GM23338 (cell line): ENCODE data around the gene OR52W1. TPM values are rescaled to one million over a fixed set of nuclear protein-coding genes. Genes with fewer than 3 reads are reported as not detected.

Experiments
- ATAC-seq: fragments of 200-7000 bp; cut with Tn5 transposase; 3 replicates; pipeline ENCODE4 v1.9.1; 2020
- DNase-seq: peaks from one replicate; pipeline ENCODE4 v3.0.0-alpha.2; 2015; ENCODE audit warnings: low spot score
- H2AFZ ChIP-seq: fragments of 200-600 bp; sonication (generic); 2 replicates; pipeline ENCODE4 v1.8.0; 2016; ENCODE audit warnings: antibody characterized with exemption, mild to moderate bottlenecking, moderate library complexity
- H3F3A ChIP-seq: fragments of 200-600 bp; sonication (generic); replicated peaks from 2 replicates; pipeline ENCODE4 v1.8.0; 2017; ENCODE audit warnings: antibody characterized with exemption, mixed run types, low read depth
- H3K27ac ChIP-seq: fragments of 200-600 bp; sonication (generic); 2 replicates; pipeline ENCODE4 v1.6.1; 2016; ENCODE audit warnings: low read depth
- H3K27me3 ChIP-seq: fragments of 200-600 bp; sonication (generic); 2 replicates; pipeline ENCODE4 v1.8.0; 2016; ENCODE audit warnings: mild to moderate bottlenecking, mixed run types, moderate library complexity; ENCODE audit not compliant: insufficient read depth
- H3K36me3 ChIP-seq: fragments of 200-600 bp; sonication (generic); 2 replicates; pipeline ENCODE4 v1.8.0; 2016; ENCODE audit warnings: mild to moderate bottlenecking; ENCODE audit not compliant: insufficient read depth
- H3K4me1 ChIP-seq: fragments of 200-600 bp; sonication (generic); 2 replicates; pipeline ENCODE4 v1.8.0; 2016; ENCODE audit warnings: mild to moderate bottlenecking, moderate library complexity; ENCODE audit not compliant: insufficient read depth
- H3K4me2 ChIP-seq: fragments of 200-600 bp; sonication (generic); 2 replicates; pipeline ENCODE4 v1.7.1; 2017; ENCODE audit warnings: mixed run types
- H3K4me3 ChIP-seq: fragments of 200-600 bp; sonication (generic); 2 replicates; pipeline ENCODE4 v1.6.1; 2016; ENCODE audit warnings: mixed run types
- H3K79me2 ChIP-seq: fragments of 200-600 bp; sonication (generic); replicated peaks from 2 replicates; pipeline ENCODE4 v1.8.0; 2017; ENCODE audit warnings: mild to moderate bottlenecking; ENCODE audit not compliant: insufficient read depth
- H3K9me2 ChIP-seq: fragments of 200-600 bp; sonication (generic); 2 replicates; pipeline ENCODE4 v1.8.0; 2017; ENCODE audit not compliant: insufficient read depth
- H4K20me1 ChIP-seq: fragments of 200-600 bp; sonication (generic); replicated peaks from 2 replicates; pipeline ENCODE4 v1.8.0; 2017; ENCODE audit warnings: mild to moderate bottlenecking; ENCODE audit not compliant: insufficient read depth
- H3K27ac Mint-ChIP-seq: 2 replicates; pipeline ENCODE4 v1.8.0; 2020; ENCODE audit warnings: inconsistent platforms, mild to moderate bottlenecking, moderate library complexity, mixed read lengths
- H3K27me3 Mint-ChIP-seq: 3 replicates; pipeline ENCODE4 v1.8.0; 2022; ENCODE audit warnings: low read depth, mild to moderate bottlenecking, moderate library complexity, mixed read lengths, inconsistent platforms; ENCODE audit not compliant: insufficient read depth, poor library complexity
- H3K36me3 Mint-ChIP-seq: 3 replicates; pipeline ENCODE4 v1.8.0; 2021; ENCODE audit warnings: low read depth, mild to moderate bottlenecking, inconsistent platforms, moderate library complexity, mixed read lengths
- H3K4me1 Mint-ChIP-seq: 3 replicates; pipeline ENCODE4 v1.8.0; 2020; ENCODE audit warnings: mild to moderate bottlenecking, inconsistent platforms, mixed read lengths
- H3K4me3 Mint-ChIP-seq: 3 replicates; pipeline ENCODE4 v1.8.0; 2021; ENCODE audit warnings: moderate library complexity, mild to moderate bottlenecking, inconsistent platforms, mixed read lengths
- H3K9me3 Mint-ChIP-seq: 3 replicates; pipeline ENCODE4 v1.8.0; 2020; ENCODE audit warnings: moderate library complexity, mild to moderate bottlenecking, inconsistent platforms, mixed read lengths
- CREB1 ChIP-seq: fragments of 250-450 bp; sonication (Bioruptor Pico); IDR thresholded peaks from 2 replicates; pipeline ENCODE4 v1.5.0; 2020; ENCODE audit warnings: low read depth, mild to moderate bottlenecking, moderate library complexity
- CTCF ChIP-seq, 2 experiments: fragments of 200-600 bp in 1 of 2; sonication (generic) in 1 of 2; conservative IDR thresholded peaks; 2 replicates each; pipeline versions ENCODE4 v1.5.1 to v1.6.1; 2016 to 2017; ENCODE audit warnings: antibody characterized with exemption in 2 of 2, low read depth in 2 of 2, mild to moderate bottlenecking in 2 of 2, moderate library complexity in 1 of 2
- ETS1 ChIP-seq: IDR thresholded peaks from 2 replicates; pipeline ENCODE4 v1.6.1; 2016; ENCODE audit warnings: antibody characterized with exemption
- EZH2 ChIP-seq: fragments of 200-600 bp; sonication (generic); IDR thresholded peaks from one replicate; pipeline ENCODE4 v1.8.0; 2017; ENCODE audit warnings: antibody characterized with exemption, mild to moderate bottlenecking, low read depth; ENCODE audit not compliant: unreplicated experiment
- EZH2phosphoT487 ChIP-seq: fragments of 200-600 bp; sonication (generic); IDR thresholded peaks from one replicate; pipeline ENCODE4 v1.8.1; 2018; ENCODE audit warnings: antibody characterized with exemption; ENCODE audit not compliant: unreplicated experiment
- JUNB ChIP-seq: IDR thresholded peaks from one replicate; pipeline ENCODE4 v1.6.1; 2016; ENCODE audit warnings: antibody characterized with exemption; ENCODE audit not compliant: unreplicated experiment
- NANOG ChIP-seq: IDR thresholded peaks from 2 replicates; pipeline ENCODE4 v1.6.1; 2016; ENCODE audit warnings: antibody characterized with exemption, borderline replicate concordance
- POLR2AphosphoS5 ChIP-seq: IDR thresholded peaks from 2 replicates; pipeline ENCODE4 v1.6.1; 2016; ENCODE audit warnings: antibody characterized with exemption, low read depth
- REST ChIP-seq: IDR thresholded peaks from one replicate; pipeline ENCODE4 v1.6.1; 2018; ENCODE audit warnings: antibody characterized with exemption; ENCODE audit not compliant: unreplicated experiment
- STAT1 ChIP-seq: IDR thresholded peaks from one replicate; pipeline ENCODE4 v1.6.1; 2016; ENCODE audit warnings: antibody characterized with exemption; ENCODE audit not compliant: unreplicated experiment
- ZNF114 ChIP-seq: fragments of 250-450 bp; sonication (Bioruptor Pico); IDR thresholded peaks from 2 replicates; pipeline ENCODE4 v1.5.0; 2020; ENCODE audit warnings: mild to moderate bottlenecking, moderate library complexity
- ZNF331 ChIP-seq: fragments of 250-450 bp; sonication (Bioruptor Pico); IDR thresholded peaks from 2 replicates; pipeline ENCODE4 v1.5.0; 2020; ENCODE audit warnings: low read depth, mild to moderate bottlenecking, moderate library complexity
- ZNF462 ChIP-seq: fragments of 250-450 bp; sonication (Bioruptor Pico); IDR thresholded peaks from 2 replicates; pipeline ENCODE4 v1.5.0; 2020; ENCODE audit warnings: mild to moderate bottlenecking, moderate library complexity
- polyA plus RNA-seq: library from polyadenylated mRNA; unstranded; fragments of >200 nt; fragmentation: Nextera tagmentation; extraction: Ambion mirVana; gene quantifications from 2 replicates; pipeline ENCODE4 v1.2.1, GENCODE V29; 2016
- total RNA-seq: library from RNA; depleted of rRNA; stranded (reverse); fragments of >200 nt; shearing (Covaris generic); gene quantifications from 2 replicates; pipeline ENCODE4 v1.2.3, GENCODE V29; 2014

The OR52W1 gene
- total and polyA plus RNA-seq, 2 experiments from 2014 or later, result not detected

- peaks cover 5% of the 10 kb centered on the region; the same call in 1 of the 2 replicates for H4K20me1 ChIP-seq
- no peaks in the 10 kb centered on the region for H3K9me2 ChIP-seq
- H3K36me3 Mint-ChIP-seq, result 0 out of 3 replicates have a peak, but pooled peaks cover 3% of the 10 kb centered on the region
- no peak overlapping the region for H3K27ac Mint-ChIP-seq
- H3K4me1 Mint-ChIP-seq, result no peaks in the 10 kb centered on the region
- no peaks in the 10 kb centered on the region for H3K27me3 ChIP-seq
- H2AFZ ChIP-seq, result no peak overlapping the region
- H3K27me3 Mint-ChIP-seq, result no peaks in the 10 kb centered on the region
- no peaks in the 10 kb centered on the region for H3K4me1 ChIP-seq
- TF ChIP-seq ZNF462 (CRISPR knock-in tag) (no peak), NANOG (no peak), CTCF (conservative IDR thresholded peaks at IDR 0.05; ENCODE audit: low read depth in 2 of 2) (no peak), JUNB (no peak), EZH2 (no peak), ZNF114 (CRISPR knock-in tag) (no peak), REST (no peak), POLR2AphosphoS5 (no peak), ETS1 (no peak), ZNF331 (CRISPR knock-in tag) (no peak), CREB1 (CRISPR knock-in tag) (no peak), STAT1 (no peak), EZH2phosphoT487 (no peak)
- no peaks in the 10 kb centered on the region for H3K9me3 Mint-ChIP-seq
- DNase-seq, result no peak
- no peak for ATAC-seq
- no peaks in the 10 kb centered on the region for H3F3A ChIP-seq
- H3K36me3 ChIP-seq, result no peaks in the 10 kb centered on the region
- H3K4me2 ChIP-seq, result no peak overlapping the region
- H3K79me2 ChIP-seq, result no peaks in the 10 kb centered on the region
- no peak overlapping the region for H3K4me3 ChIP-seq
- H3K4me3 Mint-ChIP-seq, result no peak overlapping the region
- H3K27ac ChIP-seq, result no peak overlapping the region
Observed at GRCh38 chr11:6206456-6207180, 7.6 kb downstream of the OR52W1 start.
